OCI-LY3 (cell line): ENCODE results near the gene SYNE2.

Experiments used
- CTCF ChIP-seq: fragments of 200-600, 300-600 bp; sonication (generic); IDR thresholded peaks from 2 replicates; pipeline ENCODE4 v1.5.1; 2014; ENCODE audit warnings: antibody characterized with exemption, low read length, low read depth
- EZH2phosphoT487 ChIP-seq: fragments of 200-600 bp; shearing (Covaris generic); IDR thresholded peaks from 2 replicates; pipeline ENCODE4 v1.6.1; 2018; ENCODE audit warnings: antibody characterized with exemption, mixed run types, low read depth

- TF ChIP-seq CTCF, result no peak
- TF ChIP-seq EZH2phosphoT487, result no peak
Measured at GRCh38 chr14:64248689-64249088, 395.9 kb downstream of the SYNE2 start.
